Measurements from ENCODE around the gene TUBGCP3. TPM values are rescaled to one million over a fixed set of nuclear protein-coding genes. Genes with fewer than 3 reads are reported as not detected.

The TUBGCP3 gene
- total and polyA plus RNA-seq, 2 experiments from 2014 or later, result 12.8 to 40.2 TPM

GRCh38 chr13:112634102-112634501 lies 46.1 kb upstream of the TUBGCP3 start:
- H3K36me3 Mint-ChIP-seq (ENCODE audit: low read depth), result no peaks in the 10 kb centered on the region
- peaks cover 12% of the 10 kb centered on the region for H3K27me3 Mint-ChIP-seq (ENCODE audit: insufficient read depth, low read depth, poor library complexity)
- H3K4me1 ChIP-seq (ENCODE audit: insufficient read depth), result peaks cover 5% of the 10 kb centered on the region; the same call in 1 of the 2 replicates
- no peak overlapping the region for H3K4me3 Mint-ChIP-seq
- H4K20me1 ChIP-seq (replicated peaks; ENCODE audit: insufficient read depth), result no peaks in the 10 kb centered on the region
- no peaks in the 10 kb centered on the region for H3K9me3 Mint-ChIP-seq
- no peak overlapping the region for H2AFZ ChIP-seq
- H3K9me2 ChIP-seq (ENCODE audit: insufficient read depth), result no peaks in the 10 kb centered on the region
- peaks cover 21% of the 10 kb centered on the region for H3K4me1 Mint-ChIP-seq
- H3K36me3 ChIP-seq (ENCODE audit: insufficient read depth), result no peaks in the 10 kb centered on the region
- no peak overlapping the region for H3K4me2 ChIP-seq
- H3K27me3 ChIP-seq (ENCODE audit: insufficient read depth), result no peaks in the 10 kb centered on the region
- no peak overlapping the region for H3K27ac ChIP-seq (ENCODE audit: low read depth)
- H3K79me2 ChIP-seq (replicated peaks; ENCODE audit: insufficient read depth), result no peaks in the 10 kb centered on the region
- DNase-seq (ENCODE audit: low spot score) (no peak), ATAC-seq (no peak)
- no peak overlapping the region for H3K4me3 ChIP-seq
- no peak for TF ChIP-seq CTCF (conservative IDR thresholded peaks at IDR 0.05; ENCODE audit: low read depth in 2 of 2)
- TF ChIP-seq JUNB (IDR thresholded peaks at IDR 0.05; ENCODE audit: unreplicated experiment), result no peak
- TF ChIP-seq EZH2phosphoT487 (IDR thresholded peaks at IDR 0.05; ENCODE audit: unreplicated experiment), result no peak
- TF ChIP-seq CREB1 (CRISPR knock-in tag; IDR thresholded peaks at IDR 0.05; ENCODE audit: low read depth), result no peak
- TF ChIP-seq ETS1 (IDR thresholded peaks at IDR 0.05), result no peak
- no peak for TF ChIP-seq ZNF331 (CRISPR knock-in tag; IDR thresholded peaks at IDR 0.05; ENCODE audit: low read depth)
- no peak for TF ChIP-seq ZNF462 (CRISPR knock-in tag; IDR thresholded peaks at IDR 0.05)
- no peak for TF ChIP-seq REST (IDR thresholded peaks at IDR 0.05; ENCODE audit: unreplicated experiment)
- TF ChIP-seq POLR2AphosphoS5 (IDR thresholded peaks at IDR 0.05; ENCODE audit: low read depth), result no peak
- no peak for TF ChIP-seq EZH2 (IDR thresholded peaks at IDR 0.05; ENCODE audit: low read depth, unreplicated experiment)
- TF ChIP-seq STAT1 (IDR thresholded peaks at IDR 0.05; ENCODE audit: unreplicated experiment), result no peak
- no peak for TF ChIP-seq ZNF114 (CRISPR knock-in tag; IDR thresholded peaks at IDR 0.05)
- TF ChIP-seq NANOG (IDR thresholded peaks at IDR 0.05; ENCODE audit: borderline replicate concordance), result no peak
- H3K27ac Mint-ChIP-seq, result no peak overlapping the region
- no peaks in the 10 kb centered on the region for H3F3A ChIP-seq (replicated peaks; ENCODE audit: low read depth)
